OCI-LY3 (cell line): Measurements from ENCODE around the gene THRSP.

Experiments
- H2AFZ ChIP-seq: fragments of 200-600, 300-600 bp; shearing (Covaris generic); 2 replicates; pipeline ENCODE4 v1.6.0; 2014; ENCODE audit warnings: antibody characterized with exemption, low read depth, low read length
- H3K27ac ChIP-seq: fragments of 200-600, 300-600 bp; sonication (generic); 2 replicates; pipeline ENCODE4 v1.5.1; 2014; ENCODE audit warnings: mild to moderate bottlenecking, low read length, moderate library complexity, mixed read lengths
- H3K27me3 ChIP-seq: fragments of 200-600, 300-600 bp; sonication (generic); 2 replicates; pipeline ENCODE4 v1.6.1; 2014; ENCODE audit warnings: low read depth, low read length, mixed read lengths
- H3K36me3 ChIP-seq: fragments of 200-600, 300-600 bp; sonication (generic); replicated peaks from 2 replicates; pipeline ENCODE3; 2014; ENCODE audit warnings: low read depth, low read length, mixed read lengths
- H3K4me1 ChIP-seq: fragments of 300-600, 200-600 bp; sonication (generic); 2 replicates; pipeline ENCODE4 v1.6.1; 2014; ENCODE audit warnings: low read length, mixed read lengths
- H3K4me2 ChIP-seq: fragments of 200-600, 300-600 bp; sonication (generic); 2 replicates; pipeline ENCODE4 v1.6.1; 2014; ENCODE audit warnings: low read length, mixed read lengths
- H3K4me3 ChIP-seq: fragments of 300-600, 200-600 bp; sonication (generic); 2 replicates; pipeline ENCODE4 v1.5.1; 2014; ENCODE audit warnings: antibody characterized with exemption, mild to moderate bottlenecking, low read length, moderate library complexity
- H3K79me2 ChIP-seq: fragments of 300-600, 200-600 bp; shearing (Covaris generic); 2 replicates; pipeline ENCODE4 v1.6.1; 2014; ENCODE audit warnings: mild to moderate bottlenecking, low read length, mixed read lengths
- H3K9ac ChIP-seq: fragments of 300-600, 200-600 bp; shearing (Covaris generic); 2 replicates; pipeline ENCODE4 v1.6.0; 2014; ENCODE audit warnings: mild to moderate bottlenecking, low read length, moderate library complexity
- H3K9me3 ChIP-seq: fragments of 200-600, 300-600 bp; shearing (Covaris generic); 2 replicates; pipeline ENCODE4 v1.6.1; 2014; ENCODE audit warnings: low read length, mixed read lengths; ENCODE audit not compliant: insufficient read depth
- H4K20me1 ChIP-seq: fragments of 200-600, 300-600 bp; sonication (generic); 2 replicates; pipeline ENCODE4 v1.6.1; 2016; ENCODE audit warnings: low read length, mixed read lengths; ENCODE audit not compliant: insufficient read depth
- CTCF ChIP-seq: fragments of 200-600, 300-600 bp; sonication (generic); IDR thresholded peaks from 2 replicates; pipeline ENCODE4 v1.5.1; 2014; ENCODE audit warnings: antibody characterized with exemption, low read length, low read depth
- EZH2phosphoT487 ChIP-seq: fragments of 200-600 bp; shearing (Covaris generic); IDR thresholded peaks from 2 replicates; pipeline ENCODE4 v1.6.1; 2018; ENCODE audit warnings: antibody characterized with exemption, mixed run types, low read depth

THRSP gene

GRCh38 chr11:78099666-78100065 is 36.0 kb downstream of the THRSP start:
- no peak overlapping the region for H3K4me3 ChIP-seq
- H3K9me3 ChIP-seq = no peaks in the 10 kb centered on the region
- no peak for TF ChIP-seq CTCF
- TF ChIP-seq EZH2phosphoT487 = no peak
- H3K79me2 ChIP-seq = no peaks in the 10 kb centered on the region
- H3K9ac ChIP-seq = no peak overlapping the region
- H3K4me1 ChIP-seq = no peaks in the 10 kb centered on the region
- no peaks in the 10 kb centered on the region for H3K27me3 ChIP-seq
- H3K4me2 ChIP-seq = no peak overlapping the region
- H2AFZ ChIP-seq = no peak overlapping the region
- H3K36me3 ChIP-seq = peaks cover 51% of the 10 kb centered on the region
- no peaks in the 10 kb centered on the region for H4K20me1 ChIP-seq
- no peak overlapping the region for H3K27ac ChIP-seq

GRCh38 chr11:78100261-78100660 is 36.6 kb downstream of the THRSP start:
- TF ChIP-seq EZH2phosphoT487 (no peak), CTCF (no peak)
- H3K4me2 ChIP-seq = no peak overlapping the region

GRCh38 chr11:78100676-78101472 is 37.2 kb downstream of the THRSP start:
- Histone ChIP-seq H3K9me3 (no peaks in the 10 kb centered on the region), H3K9ac (no peak overlapping the region), H3K79me2 (no peaks in the 10 kb centered on the region), H3K27ac (no peak overlapping the region), H3K4me2 (no peak overlapping the region), H3K4me3 (no peak overlapping the region), H3K36me3 (peaks cover 49% of the 10 kb centered on the region), H3K4me1 (no peaks in the 10 kb centered on the region), H4K20me1 (no peaks in the 10 kb centered on the region), H3K27me3 (no peaks in the 10 kb centered on the region), H2AFZ (no peak overlapping the region)
- TF ChIP-seq CTCF (no peak), EZH2phosphoT487 (no peak)

More at GRCh38 chr11:78100261-78100660, 36.6 kb downstream of the THRSP start:
- Histone ChIP-seq H2AFZ (no peak overlapping the region), H3K4me3 (no peak overlapping the region), H3K9ac (no peak overlapping the region), H3K27ac (no peak overlapping the region), H3K9me3 (no peaks in the 10 kb centered on the region), H3K36me3 (peaks cover 47% of the 10 kb centered on the region), H3K79me2 (no peaks in the 10 kb centered on the region), H3K4me1 (no peaks in the 10 kb centered on the region), H4K20me1 (no peaks in the 10 kb centered on the region), H3K27me3 (no peaks in the 10 kb centered on the region)

- TF ChIP-seq CTCF = no peak
- TF ChIP-seq EZH2phosphoT487 = no peak
- Histone ChIP-seq H3K27ac (peak overlapping the region; percentile 9; the same call in 1 of the 2 replicates), H3K4me1 (peaks cover 36% of the 10 kb centered on the region), H3K4me2 (no peak overlapping the region), H3K79me2 (peaks cover 8% of the 10 kb centered on the region; the same call in 1 of the 2 replicates), H4K20me1 (no peaks in the 10 kb centered on the region), H3K36me3 (peaks cover 45% of the 10 kb centered on the region), H3K9ac (no peak overlapping the region), H3K9me3 (no peaks in the 10 kb centered on the region), H3K4me3 (no peak overlapping the region), H2AFZ (no peak overlapping the region), H3K27me3 (no peaks in the 10 kb centered on the region)
Measured at GRCh38 chr11:78109081-78110015, 45.7 kb downstream of the THRSP start.
